Ovary (tissue), 9 donors: Measurements from ENCODE around the gene PPIL6. TPM values are rescaled to one million over a fixed set of nuclear protein-coding genes. Genes with fewer than 3 reads are reported as not detected.

ENCODE experiments used
- DNase-seq, 5 donors: peaks; one replicate each; pipeline ENCODE4 v3.0.0-alpha.2; 2019 to 2020
- H3K27ac ChIP-seq, 2 donors: fragments of 200-600 bp; one replicate each; pipeline versions ENCODE4 v1.5.1 to v1.8.0; 2019 to 2022
- H3K27me3 ChIP-seq: fragments of 200-600 bp; one replicate; pipeline ENCODE4 v1.8.0; 2022
- H3K36me3 ChIP-seq: fragments of 200-600 bp; sonication (generic); one replicate; pipeline ENCODE4 v1.5.1; 2019
- H3K4me1 ChIP-seq: one replicate; pipeline ENCODE4 v1.8.1; 2013; ENCODE audit warnings: mild to moderate bottlenecking, moderate library complexity; ENCODE audit not compliant: insufficient read depth
- H3K4me3 ChIP-seq: fragments of 200-600 bp; sonication (generic); one replicate; pipeline ENCODE4 v1.5.1; 2017
- H3K9me3 ChIP-seq, 2 donors: fragments of 200-600 bp in 1 of 2; sonication (generic) in 1 of 2; one replicate each; pipeline versions ENCODE4 v1.5.1 to v1.8.1; 2013 to 2019; ENCODE audit warnings: mild to moderate bottlenecking in 1 of 2, moderate library complexity in 1 of 2
- EP300 ChIP-seq: sonication (generic); formaldehyde crosslinking; IDR thresholded peaks from one replicate; pipeline ENCODE4 v1.6.1; 2017; ENCODE audit warnings: antibody characterized with exemption
- POLR2A ChIP-seq: fragments of 450-650 bp; IDR thresholded peaks from one replicate; pipeline ENCODE4 v1.6.1; 2017; ENCODE audit warnings: antibody characterized with exemption, mild to moderate bottlenecking, moderate library complexity
- WGBS, 3 donors: extraction: QIAGEN DNeasy Blood & Tissue Kit in 1 of 3; methylation state at CpG; one replicate each; pipeline versions ENCODE4 v1.1.5 to v1.1.7; 2013 to 2017; 5-methylcytosine and 5-hydroxymethylcytosine counted together
- intact Hi-C, 4 donors: fragments of 100-400 bp; cut with DNase I; formaldehyde crosslinking; loops; one replicate each; pipeline versions ENCODE4 v1.11.0 to v1.15.1; 2022 to 2023
- polyA plus RNA-seq, 2 donors: library from polyadenylated mRNA; stranded (reverse); fragments of 200-250 nt in 1 of 2; fragments of 350-450 nt in 1 of 2; fragmentation: Illumina TruSeq in 1 of 2; extraction: RNeasy Lipid Tissue Mini Kit (QIAGEN cat#74804) in 1 of 2; gene quantifications; one replicate each; pipeline ENCODE4 v1.2.3, GENCODE V29; 2013 to 2014
- total RNA-seq, 7 donors: library from RNA; depleted of rRNA in 2 of 7; stranded (reverse); fragments of >200 nt in 2 of 7; fragmentation: NEBNext Ultra II Directional in 3 of 7; extraction: Animal tissue kit (Norgen Biotek cat#: 25700) in 3 of 7; gene quantifications; one replicate each; pipeline versions ENCODE4 v1.1.0 to v1.2.4, GENCODE V29; 2016 to 2023
- TF ChIP-seq, protein P1 (sequence below), 3 donors: fragments of 450-650 bp in 2 of 3; fragments of 200-600 bp in 1 of 3; IDR thresholded peaks; one replicate each; pipeline versions ENCODE4 v1.5.1 to v1.8.0; 2016 to 2022; ENCODE audit warnings: antibody characterized with exemption in 3 of 3, mild to moderate bottlenecking in 1 of 3
- donor health status: DM: no; HTN: no; CAD: no; lungs with moderate emphysema.
- donor health status: DM: no; HTN: no; CAD: no.
- donor health status: Bipolar disorder and iron deficiency.
- donor health status: DM: yes; HTN: yes; CAD: no.
- donor health status: DM: no; HTN: no; CAD: no.
- donor health status: DM: yes; HTN: yes; CAD: no.

Gene PPIL6
- total and polyA plus RNA-seq, 9 donors: 6.3 to 29.8 (median 10.9) TPM

DNA sequence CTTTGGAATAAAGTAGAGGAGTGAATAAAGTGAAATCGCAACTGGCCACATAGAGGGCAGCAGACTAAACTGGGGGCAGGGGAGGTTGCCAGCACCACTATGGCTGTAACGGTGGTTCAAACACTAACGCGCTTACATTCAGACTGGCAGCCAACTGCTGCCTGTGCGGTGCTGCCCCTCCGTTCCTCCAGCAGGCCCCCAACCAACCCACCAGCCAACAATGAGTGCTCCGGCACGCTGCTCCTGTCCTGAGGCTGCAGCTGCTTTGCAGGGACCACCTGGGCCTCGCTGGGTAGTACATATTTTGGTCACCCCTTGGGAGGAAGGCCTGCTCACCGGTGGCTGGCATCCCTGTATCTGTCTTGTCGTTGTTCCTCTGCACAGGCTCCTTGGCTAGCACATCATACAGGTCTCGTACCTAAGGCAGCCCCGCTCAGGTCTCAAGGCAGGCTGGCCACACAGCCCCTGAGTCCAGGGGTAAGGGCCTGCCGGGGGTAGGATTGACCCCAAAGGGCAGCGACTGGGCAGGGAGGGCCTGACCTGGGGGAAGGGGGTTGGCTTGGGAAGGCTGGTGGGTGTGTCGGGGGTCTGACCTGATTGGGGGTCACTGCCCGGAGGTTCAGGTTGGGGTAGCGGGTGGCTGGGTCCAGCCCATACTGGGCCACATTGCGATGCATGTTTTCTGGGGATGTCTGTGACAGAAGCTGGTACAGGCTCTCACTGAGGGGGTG, 8.8 kb upstream of the PPIL6 start:
- Histone ChIP-seq H3K36me3 (no peaks in the 10 kb centered on the region), H3K4me3 (no peak overlapping the region), H3K4me1 (no peaks in the 10 kb centered on the region), H3K27me3 (no peaks in the 10 kb centered on the region), H3K9me3 (no peaks in the 10 kb centered on the region), H3K27ac (no peak overlapping the region)
- intact Hi-C loops: no loop called here
- DNase-seq: no peak
- WGBS, 3 donors: 67 to 77% (median 74%) methylated on average over 19 of the region's 19 CpGs
- TF ChIP-seq EP300 (no peak), POLR2A (no peak)
- TF ChIP-seq, protein P1, sequence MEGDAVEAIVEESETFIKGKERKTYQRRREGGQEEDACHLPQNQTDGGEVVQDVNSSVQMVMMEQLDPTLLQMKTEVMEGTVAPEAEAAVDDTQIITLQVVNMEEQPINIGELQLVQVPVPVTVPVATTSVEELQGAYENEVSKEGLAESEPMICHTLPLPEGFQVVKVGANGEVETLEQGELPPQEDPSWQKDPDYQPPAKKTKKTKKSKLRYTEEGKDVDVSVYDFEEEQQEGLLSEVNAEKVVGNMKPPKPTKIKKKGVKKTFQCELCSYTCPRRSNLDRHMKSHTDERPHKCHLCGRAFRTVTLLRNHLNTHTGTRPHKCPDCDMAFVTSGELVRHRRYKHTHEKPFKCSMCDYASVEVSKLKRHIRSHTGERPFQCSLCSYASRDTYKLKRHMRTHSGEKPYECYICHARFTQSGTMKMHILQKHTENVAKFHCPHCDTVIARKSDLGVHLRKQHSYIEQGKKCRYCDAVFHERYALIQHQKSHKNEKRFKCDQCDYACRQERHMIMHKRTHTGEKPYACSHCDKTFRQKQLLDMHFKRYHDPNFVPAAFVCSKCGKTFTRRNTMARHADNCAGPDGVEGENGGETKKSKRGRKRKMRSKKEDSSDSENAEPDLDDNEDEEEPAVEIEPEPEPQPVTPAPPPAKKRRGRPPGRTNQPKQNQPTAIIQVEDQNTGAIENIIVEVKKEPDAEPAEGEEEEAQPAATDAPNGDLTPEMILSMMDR (IDR thresholded peaks at IDR 0.05): no peak

GRCh38 chr6:109448615-109449014, 8.2 kb upstream of the PPIL6 start:
- H3K9me3 ChIP-seq: no peaks in the 10 kb centered on the region
- H3K27ac ChIP-seq: no peak overlapping the region
- no peak for DNase-seq
- no peak for TF ChIP-seq POLR2A
- TF ChIP-seq, protein P1 (IDR thresholded peaks at IDR 0.05): no peak
- TF ChIP-seq EP300: no peak
- intact Hi-C loops: no loop called here
- no peaks in the 10 kb centered on the region for H3K36me3 ChIP-seq
- 45 to 60% (median 57%) methylated on average over 7 of the region's 7 CpGs for WGBS, 3 donors
- H3K4me1 ChIP-seq: no peaks in the 10 kb centered on the region
- no peak overlapping the region for H3K4me3 ChIP-seq
- H3K27me3 ChIP-seq: no peaks in the 10 kb centered on the region

DNA sequence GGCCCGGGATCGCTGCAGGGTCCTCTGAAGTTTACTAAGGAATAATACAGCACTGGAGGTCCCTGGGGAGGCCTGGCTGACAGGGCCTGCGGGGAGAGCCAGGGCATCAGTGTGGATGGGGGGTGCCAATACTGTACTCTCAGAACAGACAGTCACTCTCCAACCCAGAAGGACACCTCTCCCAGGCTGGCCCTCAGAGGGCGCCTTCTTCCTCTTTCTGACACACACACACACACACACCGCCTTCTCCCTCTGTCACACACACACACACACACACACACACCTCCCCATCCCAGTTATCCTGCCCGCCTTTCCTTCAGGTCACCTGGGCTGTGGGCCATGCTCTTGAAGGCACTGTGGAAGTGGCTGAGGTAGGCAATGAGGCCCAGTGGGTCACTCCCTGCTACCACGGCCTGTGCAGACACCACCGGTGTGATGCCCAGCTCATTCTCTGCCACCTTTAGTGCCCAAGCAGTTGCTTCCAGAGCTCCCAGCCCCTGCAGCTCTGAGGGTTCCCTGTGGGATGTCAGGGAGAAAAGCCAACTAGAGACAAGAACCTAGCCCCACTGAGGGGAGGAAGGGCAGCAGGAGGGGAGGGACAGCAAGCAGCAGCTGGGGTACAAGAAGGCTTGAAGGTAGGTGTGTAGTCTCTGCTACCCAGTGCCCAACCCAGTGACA, 7.6 kb upstream of the PPIL6 start:
- Histone ChIP-seq H3K27ac (no peak overlapping the region), H3K4me1 (no peaks in the 10 kb centered on the region), H3K4me3 (no peak overlapping the region), H3K27me3 (no peaks in the 10 kb centered on the region), H3K9me3 (no peaks in the 10 kb centered on the region), H3K36me3 (no peaks in the 10 kb centered on the region)
- DNase-seq: no peak
- WGBS, 3 donors: 85% methylated on average over 8 of the region's 8 CpGs
- TF ChIP-seq EP300 (no peak), POLR2A (no peak)
- TF ChIP-seq, protein P1 (IDR thresholded peaks at IDR 0.05): no peak
- intact Hi-C loops: no loop called here

DNA sequence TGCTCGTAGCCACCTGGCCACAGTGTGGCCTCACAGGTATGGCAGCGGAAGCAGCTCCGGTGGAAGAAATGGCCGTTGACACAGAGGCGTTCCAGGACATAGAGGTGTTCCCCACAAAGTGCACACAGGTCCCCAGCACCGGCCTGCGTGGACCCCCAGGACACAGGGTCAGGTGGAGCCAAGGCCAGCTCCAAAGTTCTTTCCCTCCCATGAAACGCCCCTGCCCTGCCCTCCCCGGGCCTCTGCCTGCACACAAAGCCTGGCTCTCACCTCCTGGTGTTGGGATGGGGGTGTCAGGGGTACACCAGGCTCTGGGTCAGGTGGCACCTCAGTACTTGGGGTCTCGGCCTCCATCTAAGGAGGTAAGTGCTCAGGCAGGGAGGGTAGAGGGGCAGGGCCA, 6.7 kb upstream of the PPIL6 start:
- Histone ChIP-seq H3K27me3 (no peaks in the 10 kb centered on the region), H3K9me3 (no peaks in the 10 kb centered on the region), H3K27ac (no peak overlapping the region), H3K4me1 (peaks cover 2% of the 10 kb centered on the region), H3K4me3 (no peak overlapping the region), H3K36me3 (no peaks in the 10 kb centered on the region)
- WGBS, 3 donors: 73 to 88% (median 80%) methylated on average over 10 of the region's 10 CpGs
- no peak for DNase-seq
- intact Hi-C loops: no loop called here
- TF ChIP-seq POLR2A (no peak), EP300 (no peak)
- TF ChIP-seq, protein P1 (IDR thresholded peaks at IDR 0.05): no peak
